HG03060 (cell line): ENCODE results near the gene KCNH4.
"Not testable (repeated sequence)": the region's sequence is repeated elsewhere in the genome, so short reads cannot be mapped to it uniquely, and the experiment has no call there.

Source experiments
- ATAC-seq: cut with Tn5 transposase; IDR thresholded peaks from one replicate; pipeline ENCODE4 v1.9.1; 2021; ENCODE audit warnings: low read depth, moderate number of reproducible peaks; ENCODE audit not compliant: unreplicated experiment

KCNH4 gene

DNA sequence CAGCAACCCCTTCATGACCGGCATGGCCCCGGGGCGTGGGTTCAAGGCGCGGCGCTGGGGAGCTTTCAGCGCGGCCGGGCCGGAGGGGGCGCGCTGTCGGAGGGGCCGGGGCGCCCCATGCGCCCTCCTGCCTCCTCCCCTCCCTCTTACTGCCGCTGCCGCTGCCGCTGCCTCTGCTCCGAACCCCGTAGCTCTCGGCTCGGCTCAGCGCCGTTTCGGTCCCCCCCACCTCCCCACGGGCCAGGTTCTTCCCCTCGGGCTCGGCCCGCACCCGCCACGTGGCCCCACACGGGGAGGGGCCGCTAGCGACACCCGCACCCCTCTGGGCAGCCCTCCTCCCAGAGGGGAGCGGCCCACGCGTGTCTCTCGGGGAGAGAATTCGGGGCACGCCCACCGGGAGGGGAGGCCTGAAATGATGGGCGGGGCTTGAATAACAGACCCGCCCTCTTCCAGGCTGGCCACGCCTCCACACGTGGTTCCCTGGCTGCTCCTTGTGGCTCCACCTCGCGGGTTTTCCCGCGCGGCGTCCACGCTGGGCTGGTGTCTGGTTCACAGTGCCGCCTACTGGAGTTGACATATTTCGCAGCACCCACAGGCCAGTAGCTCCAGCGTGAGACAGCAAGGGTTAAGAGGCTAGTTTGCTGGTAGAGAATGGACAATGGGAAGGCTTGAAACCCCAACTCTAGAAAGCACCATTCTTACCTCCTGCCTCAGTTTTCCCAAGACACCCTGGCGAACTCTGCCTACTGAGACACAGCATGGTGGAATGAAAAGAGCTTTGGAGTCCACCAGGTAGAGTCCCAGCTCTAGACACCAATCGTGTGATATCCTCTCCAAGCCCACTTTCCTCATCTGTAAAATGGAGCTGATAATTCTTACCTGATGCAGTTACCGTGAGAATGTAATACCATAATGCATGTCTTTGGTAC, at the start of gene KCNH4:
KCNH4 (minus strand) TSS at position 221 of the 929 bp plus-strand sequence; CDS start at position 24, 197 bp downstream.
- no peak for ATAC-seq

- no peak for ATAC-seq
Measured at GRCh38 chr17:42230225-42230624, 49.3 kb upstream of the KCNH4 start.

- no peak for ATAC-seq
Measured at GRCh38 chr17:42227849-42228700, 47.1 kb upstream of the KCNH4 start.

DNA sequence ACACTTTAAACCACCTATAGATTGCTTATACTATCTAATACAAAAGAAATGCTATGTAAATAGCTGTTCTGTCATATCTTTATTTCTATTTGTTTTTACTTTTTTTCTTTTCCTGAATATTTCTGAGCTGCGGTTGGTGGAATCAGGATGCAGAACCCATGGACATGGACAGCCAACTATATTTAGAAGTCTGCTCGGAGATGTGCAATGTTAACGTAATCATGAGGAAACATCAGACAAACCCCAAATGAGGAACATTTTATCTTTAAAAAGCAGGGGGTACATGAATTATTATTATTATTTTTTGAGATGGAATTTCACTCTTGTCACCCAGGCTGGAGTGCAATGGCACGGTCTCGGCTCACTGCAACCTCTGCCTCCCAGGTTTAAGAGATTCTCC, 44.7 kb upstream of the KCNH4 start:
- no peak for ATAC-seq

DNA sequence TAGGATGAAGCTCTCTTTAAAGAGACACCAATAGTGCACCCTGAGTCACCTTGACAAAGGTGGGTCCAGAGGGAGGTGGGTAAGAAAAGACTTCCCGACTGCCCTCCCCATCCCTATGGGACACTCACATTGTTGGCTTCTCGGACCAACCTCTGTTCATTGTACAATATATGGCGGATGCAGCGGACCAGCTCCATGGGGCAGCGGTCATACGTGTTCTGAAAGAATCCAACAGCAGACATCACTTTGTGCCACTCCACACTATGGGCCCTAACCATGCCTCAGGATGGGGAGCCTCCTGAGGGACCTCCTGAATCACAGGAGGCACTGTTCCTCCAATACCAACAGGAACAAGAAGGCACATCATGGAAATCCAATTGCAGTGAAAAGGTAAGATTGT, 43.7 kb upstream of the KCNH4 start:
- ATAC-seq, result no peak

GRCh38 chr17:42221886-42222745, 41.2 kb upstream of the KCNH4 start:
- ATAC-seq, result no peak

DNA sequence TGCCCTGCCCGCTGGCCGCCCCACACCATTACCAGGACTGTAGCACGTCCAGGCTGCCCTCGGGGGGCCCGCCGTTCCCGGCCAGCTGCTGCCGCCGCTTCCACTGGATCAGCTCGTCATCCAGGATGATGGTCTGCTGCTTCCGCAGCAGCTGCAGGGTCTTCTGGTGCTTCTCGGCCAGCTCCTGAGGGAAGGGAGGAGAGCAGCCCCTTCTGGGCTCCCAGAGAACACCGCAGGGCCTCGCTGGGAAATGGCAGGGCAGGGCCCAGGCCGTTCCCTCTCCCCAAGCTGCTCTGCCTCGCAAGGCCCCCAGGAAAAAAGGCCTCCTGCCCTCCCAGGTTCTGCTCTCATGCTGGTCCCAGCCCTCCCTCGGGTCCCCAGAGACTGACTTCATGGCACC, 38.3 kb upstream of the KCNH4 start:
- not testable (repeated sequence) for ATAC-seq

DNA sequence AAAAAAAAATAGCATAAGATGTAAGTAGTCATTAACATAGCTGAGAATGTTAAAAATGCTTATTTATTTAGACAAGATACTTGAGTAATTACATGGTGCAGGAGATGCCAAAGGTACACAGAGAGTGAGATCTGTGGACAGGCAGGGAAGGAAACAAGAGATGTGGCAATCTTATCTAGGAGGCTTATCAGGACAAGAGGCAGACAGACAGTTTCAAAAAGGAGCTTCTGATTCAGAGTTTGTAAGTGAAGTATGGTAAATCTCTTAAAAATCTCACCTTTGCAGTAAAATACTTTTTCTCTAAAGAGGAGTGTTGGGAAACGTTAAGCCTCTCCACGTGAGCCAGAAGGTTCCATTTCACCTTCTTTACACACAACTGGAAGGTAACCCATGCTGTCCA, 33.2 kb upstream of the KCNH4 start:
- no peak for ATAC-seq

- no peak for ATAC-seq
Measured at GRCh38 chr17:42212382-42212781, 31.4 kb upstream of the KCNH4 start.

DNA sequence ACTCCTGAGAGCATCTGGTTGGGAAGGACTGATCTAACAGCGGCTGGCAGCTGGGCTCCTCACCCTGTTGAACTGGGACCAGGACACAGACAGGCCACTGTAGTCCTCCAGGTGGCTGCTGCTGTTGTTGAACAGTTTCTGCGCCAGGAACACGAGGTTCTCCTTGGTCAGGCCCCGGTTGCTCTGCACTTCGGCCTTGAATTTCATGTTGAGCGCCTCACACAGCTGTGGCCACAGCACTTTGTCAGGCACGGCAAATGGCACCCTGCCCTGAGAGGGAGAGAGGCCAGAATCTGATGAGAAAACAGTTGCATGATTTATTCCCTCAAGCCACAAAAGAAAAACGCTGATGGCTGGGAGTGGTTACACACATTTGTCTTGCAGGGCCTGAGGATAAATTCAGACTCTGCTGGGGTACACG, 31.0 kb upstream of the KCNH4 start:
- ATAC-seq, result not testable (repeated sequence)

- ATAC-seq, result no peak
Measured at GRCh38 chr17:42210046-42210445, 29.1 kb upstream of the KCNH4 start.

DNA sequence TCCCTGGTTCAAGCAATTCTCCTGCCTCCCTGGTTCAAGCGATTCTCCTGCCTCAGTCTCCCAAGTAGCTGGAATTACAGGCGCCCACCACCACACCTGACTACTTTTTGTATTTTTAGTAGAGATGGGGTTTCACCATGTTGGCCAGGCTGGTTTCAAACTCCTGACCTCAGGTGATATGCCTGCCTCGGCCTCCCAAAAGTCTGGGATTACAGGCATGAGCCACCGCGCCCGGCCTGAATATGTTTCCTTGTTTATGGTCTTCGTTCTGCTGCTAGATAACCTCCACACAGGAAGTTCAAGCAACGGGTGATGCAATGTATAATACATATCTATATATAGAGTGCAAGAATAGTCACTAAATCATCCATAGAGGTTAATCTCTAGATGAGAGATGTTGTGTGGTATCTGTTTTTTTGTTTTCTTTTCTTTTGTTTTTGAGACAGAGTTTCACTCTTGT, 25.2 kb upstream of the KCNH4 start:
- ATAC-seq, result not testable (repeated sequence)

DNA sequence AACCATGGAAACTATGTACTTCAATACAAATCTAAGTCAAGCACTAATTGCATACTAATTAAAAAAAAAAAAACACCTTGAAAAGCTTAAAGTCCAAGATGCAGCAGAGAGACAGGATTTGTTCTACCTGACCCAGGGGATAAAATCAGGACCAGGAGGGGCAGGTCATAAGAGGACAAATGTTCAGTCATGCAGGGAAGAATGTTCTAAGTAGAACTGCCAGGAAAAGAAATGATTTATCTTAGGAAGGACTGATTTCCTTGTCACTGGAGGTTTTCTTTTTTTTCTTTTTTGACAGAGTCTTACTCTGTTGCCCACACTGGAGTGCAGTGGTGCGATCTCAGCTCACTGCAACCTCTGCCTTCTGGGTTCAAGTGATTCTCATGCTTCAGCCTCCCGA, 22.4 kb upstream of the KCNH4 start:
- no peak for ATAC-seq

DNA sequence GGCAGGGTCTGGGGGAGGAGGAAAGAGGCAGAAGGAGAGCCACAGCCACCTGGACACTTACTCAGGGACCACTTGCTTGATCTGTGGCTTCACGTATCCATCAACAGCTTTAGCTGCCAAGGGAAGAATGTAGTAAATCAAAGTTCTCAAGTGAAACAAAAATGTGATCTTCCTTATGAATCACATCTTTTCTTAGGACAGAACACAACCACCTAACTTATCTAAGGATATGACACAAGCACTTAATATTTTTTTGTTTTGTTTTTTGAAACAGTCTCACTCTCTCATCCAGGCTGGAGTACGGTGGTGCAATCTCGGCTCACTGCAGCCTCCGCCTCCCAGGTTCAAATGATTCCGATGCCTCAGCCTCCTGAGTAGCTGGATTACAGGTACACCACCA, 21.8 kb upstream of the KCNH4 start:
- no peak for ATAC-seq

GRCh38 chr17:42202159-42202558, 21.2 kb upstream of the KCNH4 start:
- ATAC-seq, result no peak

DNA sequence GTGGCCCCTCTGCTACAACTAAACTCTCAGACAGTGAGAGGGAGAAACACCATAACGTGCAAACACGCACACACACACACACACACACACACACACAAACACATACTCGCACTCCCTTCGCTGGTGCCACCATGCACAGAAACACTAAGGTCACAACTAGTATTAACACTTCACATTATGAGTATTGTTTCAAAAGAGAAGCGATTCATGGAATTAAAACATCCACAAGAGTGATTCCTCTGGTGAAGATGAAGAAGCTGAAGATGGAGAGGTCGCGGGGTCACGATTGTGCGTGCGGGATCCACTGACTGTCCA, 20.5 kb upstream of the KCNH4 start:
- ATAC-seq, result no peak

DNA sequence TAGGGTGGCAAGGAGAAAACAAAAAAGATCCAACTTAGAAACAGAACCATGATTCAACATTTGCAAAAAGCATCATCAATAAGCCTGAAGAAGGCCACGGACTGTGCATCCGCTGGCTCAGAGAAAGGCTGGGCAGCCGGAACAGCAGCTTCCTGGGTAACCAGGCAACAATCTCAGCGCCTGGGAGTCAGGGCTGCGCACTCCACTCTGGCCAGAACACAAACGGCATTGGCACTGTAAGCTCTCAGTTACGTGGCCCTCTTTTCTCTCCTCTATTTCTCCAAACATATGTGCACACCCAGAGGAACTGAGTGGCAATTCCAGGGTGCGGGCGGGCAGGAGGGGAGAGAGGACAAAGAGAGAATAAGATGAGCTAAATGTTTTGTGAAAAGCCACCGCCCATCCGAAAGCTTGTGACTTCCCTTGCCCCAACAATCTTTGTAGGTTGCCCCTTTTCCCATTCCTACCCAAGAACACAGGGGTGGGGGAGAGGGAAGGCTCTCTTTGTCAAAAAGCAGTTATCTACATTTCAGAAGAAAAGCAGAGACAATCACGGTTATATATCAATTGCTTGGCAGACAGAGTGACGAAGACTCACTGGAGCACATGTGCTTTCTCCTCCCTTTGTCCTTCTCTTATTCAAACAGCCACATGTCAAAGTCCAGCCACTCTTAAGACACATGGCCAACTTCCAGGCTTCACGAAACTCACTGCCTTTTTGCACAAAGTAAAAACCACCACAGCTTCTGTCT, 19.9 kb upstream of the KCNH4 start:
- ATAC-seq, result no peak

GRCh38 chr17:42199416-42200011, 18.6 kb upstream of the KCNH4 start:
- no peak for ATAC-seq

DNA sequence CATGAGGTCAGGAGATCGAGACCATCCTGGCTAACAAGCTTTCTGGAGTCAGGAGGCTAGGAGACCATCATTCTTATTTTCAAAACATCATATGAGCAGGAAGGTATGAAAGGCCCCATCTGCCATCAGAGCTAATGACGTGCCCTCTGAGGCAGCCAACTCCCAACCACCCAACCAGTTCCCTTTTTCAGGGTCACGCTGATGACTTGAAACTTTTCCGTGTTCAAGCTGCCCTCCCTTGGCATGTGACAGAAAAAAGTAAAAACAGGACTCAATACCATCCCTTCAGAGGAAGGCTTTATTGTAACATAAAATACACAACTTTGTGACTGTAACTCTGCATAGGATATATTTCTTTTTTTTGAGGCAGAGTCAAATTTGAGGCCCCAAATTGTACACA, 18.0 kb upstream of the KCNH4 start:
- no peak for ATAC-seq
